SK-N-SH (cell line): ENCODE data around the gene CEBPG. TPM values are rescaled to one million over a fixed set of nuclear protein-coding genes. Genes with fewer than 3 reads are reported as not detected.

ENCODE experiments used
- CTCF ChIA-PET: fragments of 300-600, 350-600 bp; formaldehyde crosslinking; extraction: SDS; loops from one replicate; lab custom pipeline; 2021; lab: Yijun Ruan, JAX
- POLR2A ChIA-PET: fragments of 350-600 bp; sonication (Branson Sonifier 250); formaldehyde crosslinking; extraction: SDS; loops from one replicate; lab custom pipeline; 2020; ENCODE audit warnings: antibody characterized with exemption, inconsistent platforms; lab: Yijun Ruan, JAX
- DNase-seq: peaks from one replicate; pipeline ENCODE4 v3.0.0; 2012
- H2AFZ ChIP-seq: fragments of 200-600 bp; sonication (generic); 2 replicates; pipeline ENCODE4 v1.8.1; 2016; ENCODE audit warnings: antibody characterized with exemption, mild to moderate bottlenecking, low read depth
- H3F3A ChIP-seq: fragments of 200-600 bp; sonication (generic); replicated peaks from 2 replicates; pipeline ENCODE3; 2016; ENCODE audit warnings: antibody characterized with exemption, mild to moderate bottlenecking; ENCODE audit not compliant: insufficient read depth
- H3K27ac ChIP-seq, 2 experiments: fragments of 200-500 bp in 1 of 2; fragments of 200-600 bp in 1 of 2; sonication (Bioruptor generic) in 1 of 2; sonication (generic), shearing (Covaris generic) in 1 of 2; 2 replicates each; pipeline versions ENCODE4 v1.5.1 to v1.6.1; 2014 to 2016; ENCODE audit warnings: low read depth in 2 of 2, inconsistent platforms in 1 of 2, low read length in 1 of 2, mild to moderate bottlenecking in 1 of 2, mixed read lengths in 1 of 2
- H3K27me3 ChIP-seq: fragments of 200-600 bp; sonication (generic), shearing (Covaris generic); 2 replicates; pipeline ENCODE4 v1.6.1; 2016; ENCODE audit warnings: mixed run types; ENCODE audit not compliant: insufficient read depth
- H3K36me3 ChIP-seq, 2 experiments: fragments of 200-500 bp in 1 of 2; fragments of 200-600 bp in 1 of 2; sonication (Bioruptor generic) in 1 of 2; sonication (generic) in 1 of 2; replicated peaks in 1 of 2; 2 replicates each; pipeline versions ENCODE3 to v1.5.1; 2014 to 2016; ENCODE audit warnings: low read length in 1 of 2, mild to moderate bottlenecking in 1 of 2; ENCODE audit not compliant: insufficient read depth in 2 of 2, control insufficient read depth in 1 of 2
- H3K4me1 ChIP-seq, 2 experiments: fragments of 200-500 bp in 1 of 2; fragments of 200-600 bp in 1 of 2; sonication (Bioruptor generic) in 1 of 2; sonication (generic), shearing (Covaris generic) in 1 of 2; 2 replicates each; pipeline versions ENCODE4 v1.5.1 to v1.6.1; 2014 to 2016; ENCODE audit warnings: low read depth in 1 of 2, low read length in 1 of 2, mixed run types in 1 of 2; ENCODE audit not compliant: insufficient read depth in 2 of 2, control insufficient read depth in 1 of 2
- H3K4me2 ChIP-seq: fragments of 200-600 bp; sonication (generic), shearing (Covaris generic); 2 replicates; pipeline ENCODE4 v1.6.1; 2017; ENCODE audit warnings: mixed run types
- H3K4me3 ChIP-seq, 2 experiments: fragments of 200-500 bp in 1 of 2; fragments of 200-600 bp in 1 of 2; sonication (Bioruptor generic) in 1 of 2; sonication (generic), shearing (Covaris generic) in 1 of 2; 2 replicates each; pipeline versions ENCODE4 v1.5.1 to v1.8.1; 2014 to 2016; ENCODE audit warnings: low read depth in 2 of 2, inconsistent platforms in 1 of 2, low read length in 1 of 2, mild to moderate bottlenecking in 1 of 2, mixed read lengths in 1 of 2, moderate library complexity in 1 of 2
- H3K79me2 ChIP-seq: fragments of 200-600 bp; sonication (generic); 2 replicates; pipeline ENCODE4 v1.8.1; 2017; ENCODE audit warnings: mild to moderate bottlenecking; ENCODE audit not compliant: insufficient read depth
- H3K9ac ChIP-seq: fragments of 200-600 bp; sonication (generic); 2 replicates; pipeline ENCODE4 v1.6.1; 2017; ENCODE audit warnings: mixed run types
- H3K9me2 ChIP-seq: fragments of 200-600 bp; sonication (generic); 2 replicates; pipeline ENCODE4 v1.6.1; 2017; ENCODE audit warnings: mixed run types
- H3K9me3 ChIP-seq: fragments of 200-600 bp; sonication (generic); 2 replicates; pipeline ENCODE4 v1.6.1; 2017; ENCODE audit warnings: mixed run types, mild to moderate bottlenecking, moderate library complexity
- H4K20me1 ChIP-seq: fragments of 200-600 bp; sonication (generic); 2 replicates; pipeline ENCODE4 v1.6.1; 2017; ENCODE audit warnings: mild to moderate bottlenecking, mixed run types; ENCODE audit not compliant: insufficient read depth
- CHD2 ChIP-seq: fragments of 150-350 bp; IDR thresholded peaks from 2 replicates; pipeline ENCODE4 v1.6.1; 2018; ENCODE audit warnings: low read length; ENCODE audit not compliant: partially characterized antibody
- EZH2phosphoT487 ChIP-seq: fragments of 200-600 bp; sonication (generic); IDR thresholded peaks from 2 replicates; pipeline ENCODE4 v1.6.1; 2017; ENCODE audit warnings: low read depth, mixed run types, mild to moderate bottlenecking, antibody characterized with exemption, moderate library complexity, borderline replicate concordance
- FOSL2 ChIP-seq: IDR thresholded peaks from 2 replicates; pipeline ENCODE4 v1.4.0; 2012; ENCODE audit warnings: low read depth, mild to moderate bottlenecking, moderate library complexity, borderline replicate concordance
- FOXM1 ChIP-seq: IDR thresholded peaks from 2 replicates; pipeline ENCODE4 v1.4.0; 2012; ENCODE audit warnings: low read depth, mild to moderate bottlenecking
- GABPA ChIP-seq: IDR thresholded peaks from 2 replicates; pipeline ENCODE4 v1.4.0; 2012; ENCODE audit warnings: low read depth, mild to moderate bottlenecking
- GATA2 ChIP-seq: sonication (generic); formaldehyde crosslinking; IDR thresholded peaks from 2 replicates; pipeline ENCODE4 v1.5.0; 2020; ENCODE audit warnings: mild to moderate bottlenecking, missing genetic modification reagents
- JUND ChIP-seq: IDR thresholded peaks from 2 replicates; pipeline ENCODE4 v1.4.0; 2012
- MAX ChIP-seq: IDR thresholded peaks from 2 replicates; pipeline ENCODE4 v1.4.0; 2012; ENCODE audit warnings: low read depth
- MXI1 ChIP-seq: IDR thresholded peaks from 2 replicates; pipeline ENCODE4 v1.6.1; 2012; ENCODE audit warnings: mild to moderate bottlenecking, low read depth, low read length, improper control_type of control experiment
- POLR2AphosphoS5 ChIP-seq: IDR thresholded peaks from 2 replicates; pipeline ENCODE4 v1.6.1; 2012; ENCODE audit warnings: low read depth, low read length
- RAD21 ChIP-seq: IDR thresholded peaks from 2 replicates; pipeline ENCODE4 v1.6.1; 2012; ENCODE audit warnings: mild to moderate bottlenecking, low read length
- RCOR1 ChIP-seq: fragments of 150-350 bp; IDR thresholded peaks from 2 replicates; pipeline ENCODE4 v1.6.1; 2017; ENCODE audit warnings: antibody characterized with exemption, low read length
- RFX5 ChIP-seq: IDR thresholded peaks from 2 replicates; pipeline ENCODE4 v1.6.1; 2012; ENCODE audit warnings: mild to moderate bottlenecking, improper control_type of control experiment, low read length
- SIN3A ChIP-seq: IDR thresholded peaks from 2 replicates; pipeline ENCODE4 v1.6.1; 2012; ENCODE audit warnings: low read depth, mild to moderate bottlenecking, low read length, moderate library complexity, borderline replicate concordance
- SMC3 ChIP-seq: IDR thresholded peaks from 2 replicates; pipeline ENCODE4 v1.6.1; 2012; ENCODE audit warnings: low read depth, low read length, improper control_type of control experiment
- TCF12 ChIP-seq: IDR thresholded peaks from 2 replicates; pipeline ENCODE4 v1.4.0; 2012
- TEAD4 ChIP-seq: IDR thresholded peaks from 2 replicates; pipeline ENCODE4 v1.4.0; 2012; ENCODE audit warnings: mild to moderate bottlenecking, borderline replicate concordance; ENCODE audit not compliant: insufficient read depth
- USF1 ChIP-seq: IDR thresholded peaks from 2 replicates; pipeline ENCODE4 v1.4.0; 2012; ENCODE audit warnings: low read depth, borderline replicate concordance
- YY1 ChIP-seq: IDR thresholded peaks from 2 replicates; pipeline ENCODE4 v1.4.0; 2012; ENCODE audit warnings: low read depth, mild to moderate bottlenecking
- WGBS: methylation state at CpG from one replicate; pipeline ENCODE4 v1.1.6; 2017; ENCODE audit warnings: low lambda C conversion rate; 5-methylcytosine and 5-hydroxymethylcytosine counted together
- polyA plus RNA-seq, 3 experiments: library from polyadenylated mRNA; depleted of rRNA; stranded (reverse); fragments of >200 nt; gene quantifications; 2 replicates each; pipeline ENCODE4 v1.2.3, GENCODE V29; 2012
- TF ChIP-seq, protein P1 (sequence below): IDR thresholded peaks from 2 replicates; pipeline ENCODE4; 2012
- TF ChIP-seq, protein P2 (sequence below): fragments of 200-600 bp; sonication (generic); IDR thresholded peaks from 2 replicates; pipeline ENCODE4 v1.6.1; 2017; ENCODE audit warnings: antibody characterized with exemption, mild to moderate bottlenecking, moderate library complexity

CEBPG gene
- polyA plus RNA-seq, 1 of the 3 experiments (the other 2 are of a cell fraction) = 9.1 TPM

GRCh38 chr19:33343859-33344572, 29.5 kb upstream of the CEBPG start:
- Histone ChIP-seq H3K4me1 (peaks cover 0 to 4% of the 10 kb centered on the region in 2 experiments; a peak in 1 of 4 replicates), H3F3A (no peaks in the 10 kb centered on the region), H3K4me2 (no peak overlapping the region), H4K20me1 (no peaks in the 10 kb centered on the region), H2AFZ (no peak overlapping the region), H3K36me3 (no peaks in the 10 kb centered on the region), H3K4me3 (no peak overlapping the region), H3K9me3 (no peaks in the 10 kb centered on the region), H3K9me2 (no peaks in the 10 kb centered on the region), H3K9ac (no peak overlapping the region), H3K27ac (no peak overlapping the region), H3K79me2 (no peaks in the 10 kb centered on the region), H3K27me3 (peaks cover 9% of the 10 kb centered on the region; the same call in 1 of the 2 replicates)
- CTCF ChIA-PET = interaction anchor here (0.9 to 1.5 kb wide), 2 partner anchors 30 to 109 kb away, joined by 3 read pairs; partner anchors contain the start of gene CEBPG
- WGBS = 17% methylated on average over 12 of the region's 12 CpGs
- TF ChIP-seq FOXM1 (no peak), GATA2 (CRISPR knock-in tag) (no peak), TCF12 (no peak), EZH2phosphoT487 (no peak), USF1 (no peak), YY1 (no peak), SIN3A (no peak), CHD2 (no peak), RAD21 (no peak)
- TF ChIP-seq, protein P1, sequence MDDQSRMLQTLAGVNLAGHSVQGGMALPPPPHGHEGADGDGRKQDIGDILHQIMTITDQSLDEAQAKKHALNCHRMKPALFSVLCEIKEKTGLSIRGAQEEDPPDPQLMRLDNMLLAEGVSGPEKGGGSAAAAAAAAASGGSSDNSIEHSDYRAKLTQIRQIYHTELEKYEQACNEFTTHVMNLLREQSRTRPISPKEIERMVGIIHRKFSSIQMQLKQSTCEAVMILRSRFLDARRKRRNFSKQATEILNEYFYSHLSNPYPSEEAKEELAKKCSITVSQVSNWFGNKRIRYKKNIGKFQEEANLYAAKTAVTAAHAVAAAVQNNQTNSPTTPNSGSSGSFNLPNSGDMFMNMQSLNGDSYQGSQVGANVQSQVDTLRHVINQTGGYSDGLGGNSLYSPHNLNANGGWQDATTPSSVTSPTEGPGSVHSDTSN = no peak
- DNase-seq = no peak
- POLR2A ChIA-PET = no interaction called here

DNA sequence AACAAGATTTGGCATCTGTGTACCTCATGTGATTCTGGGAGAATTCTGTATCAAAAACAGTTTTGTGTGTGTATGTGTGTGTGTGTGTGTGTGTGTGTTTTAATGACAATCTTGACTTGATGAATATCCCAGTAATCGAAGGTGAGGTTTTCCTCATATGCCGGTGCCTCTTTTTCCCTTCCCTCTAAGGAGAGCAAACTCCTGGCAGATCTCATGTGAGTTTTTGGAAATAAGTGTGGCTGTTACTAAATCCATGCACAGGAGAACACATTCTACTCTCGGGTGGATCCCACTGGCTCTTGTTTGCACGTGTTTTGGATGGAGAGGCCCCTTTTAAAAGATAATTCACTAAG, 29.0 kb upstream of the CEBPG start:
- Histone ChIP-seq H2AFZ (no peak overlapping the region), H4K20me1 (no peaks in the 10 kb centered on the region), H3K27ac (no peak overlapping the region), H3F3A (no peaks in the 10 kb centered on the region), H3K4me3 (no peak overlapping the region), H3K79me2 (no peaks in the 10 kb centered on the region), H3K4me1 (peaks cover 0 to 4% of the 10 kb centered on the region in 2 experiments; a peak in 1 of 4 replicates), H3K4me2 (no peak overlapping the region), H3K9me2 (no peaks in the 10 kb centered on the region), H3K9ac (no peak overlapping the region), H3K36me3 (no peaks in the 10 kb centered on the region), H3K27me3 (peaks cover 9% of the 10 kb centered on the region; the same call in 1 of the 2 replicates), H3K9me3 (no peaks in the 10 kb centered on the region)
- no peak for DNase-seq
- ChIA-PET CTCF (interaction anchor here (0.9 to 1.5 kb wide), 2 partner anchors 29 to 109 kb away, joined by 3 read pairs; partner anchors contain the start of gene CEBPG), POLR2A (no interaction called here)
- 47% methylated on average over 4 of the region's 4 CpGs for WGBS
- no peak for TF ChIP-seq EZH2phosphoT487
- TF ChIP-seq FOSL2 = no peak
- no peak for TF ChIP-seq POLR2AphosphoS5
- no peak for TF ChIP-seq GATA2 (CRISPR knock-in tag)
- no peak for TF ChIP-seq SMC3
- TF ChIP-seq MAX = no peak
- TF ChIP-seq FOXM1 = no peak
- TF ChIP-seq SIN3A = no peak
- no peak for TF ChIP-seq MXI1
- no peak for TF ChIP-seq RCOR1
- TF ChIP-seq GABPA = no peak
- TF ChIP-seq TEAD4 = no peak
- TF ChIP-seq RAD21 = no peak
- TF ChIP-seq RFX5 = no peak
- no peak for TF ChIP-seq TCF12
- TF ChIP-seq, protein P2, sequence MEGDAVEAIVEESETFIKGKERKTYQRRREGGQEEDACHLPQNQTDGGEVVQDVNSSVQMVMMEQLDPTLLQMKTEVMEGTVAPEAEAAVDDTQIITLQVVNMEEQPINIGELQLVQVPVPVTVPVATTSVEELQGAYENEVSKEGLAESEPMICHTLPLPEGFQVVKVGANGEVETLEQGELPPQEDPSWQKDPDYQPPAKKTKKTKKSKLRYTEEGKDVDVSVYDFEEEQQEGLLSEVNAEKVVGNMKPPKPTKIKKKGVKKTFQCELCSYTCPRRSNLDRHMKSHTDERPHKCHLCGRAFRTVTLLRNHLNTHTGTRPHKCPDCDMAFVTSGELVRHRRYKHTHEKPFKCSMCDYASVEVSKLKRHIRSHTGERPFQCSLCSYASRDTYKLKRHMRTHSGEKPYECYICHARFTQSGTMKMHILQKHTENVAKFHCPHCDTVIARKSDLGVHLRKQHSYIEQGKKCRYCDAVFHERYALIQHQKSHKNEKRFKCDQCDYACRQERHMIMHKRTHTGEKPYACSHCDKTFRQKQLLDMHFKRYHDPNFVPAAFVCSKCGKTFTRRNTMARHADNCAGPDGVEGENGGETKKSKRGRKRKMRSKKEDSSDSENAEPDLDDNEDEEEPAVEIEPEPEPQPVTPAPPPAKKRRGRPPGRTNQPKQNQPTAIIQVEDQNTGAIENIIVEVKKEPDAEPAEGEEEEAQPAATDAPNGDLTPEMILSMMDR = no peak
- TF ChIP-seq JUND = no peak
